KMS-11 (cell line): ENCODE data around the gene OVAAL.

Source experiments
- H2AFZ ChIP-seq: fragments of 200-600 bp; sonication (generic); 2 replicates; pipeline ENCODE4 v1.6.1; 2016; ENCODE audit warnings: antibody characterized with exemption, mixed run types, low read depth
- H3K27ac ChIP-seq: fragments of 200-600 bp; sonication (generic); 2 replicates; pipeline ENCODE4 v1.6.1; 2016; ENCODE audit warnings: mild to moderate bottlenecking, mixed run types
- H3K27me3 ChIP-seq: fragments of 200-600 bp; sonication (generic); 2 replicates; pipeline ENCODE4 v1.6.1; 2017; ENCODE audit warnings: mild to moderate bottlenecking, low read depth, mixed run types, moderate library complexity; ENCODE audit not compliant: insufficient read depth
- H3K36me3 ChIP-seq: fragments of 200-600 bp; sonication (generic); 2 replicates; pipeline ENCODE4 v1.6.1; 2017; ENCODE audit warnings: mild to moderate bottlenecking, mixed run types; ENCODE audit not compliant: insufficient read depth
- H3K4me1 ChIP-seq: fragments of 200-600 bp; sonication (generic); 2 replicates; pipeline ENCODE4 v1.6.1; 2016; ENCODE audit warnings: mild to moderate bottlenecking, low read depth, mixed run types; ENCODE audit not compliant: poor library complexity, severe bottlenecking
- H3K4me2 ChIP-seq: fragments of 200-600 bp; sonication (generic); 2 replicates; pipeline ENCODE4 v1.7.0; 2016; ENCODE audit warnings: mild to moderate bottlenecking, mixed run types
- H3K4me3 ChIP-seq: fragments of 200-600 bp; sonication (generic); IDR thresholded peaks from 2 replicates; pipeline ENCODE4 v1.6.1; 2017; ENCODE audit warnings: low read depth, low read length, mixed read lengths; ENCODE audit not compliant: insufficient read depth
- H3K79me2 ChIP-seq: fragments of 200-600 bp; sonication (generic); 2 replicates; pipeline ENCODE4 v1.6.1; 2016; ENCODE audit warnings: low read depth, mixed run types; ENCODE audit not compliant: insufficient read depth
- H3K9ac ChIP-seq: fragments of 200-600 bp; sonication (generic); 2 replicates; pipeline ENCODE4 v1.6.1; 2016; ENCODE audit warnings: mild to moderate bottlenecking, mixed run types
- H4K20me1 ChIP-seq: fragments of 200-600 bp; sonication (generic); 2 replicates; pipeline ENCODE4 v1.6.1; 2016; ENCODE audit warnings: mild to moderate bottlenecking, mixed run types; ENCODE audit not compliant: insufficient read depth
- TF ChIP-seq, protein P1 (sequence below): fragments of 200-600 bp; sonication (generic); conservative IDR thresholded peaks from 2 replicates; pipeline ENCODE4 v1.6.1; 2017; ENCODE audit warnings: low read depth, mild to moderate bottlenecking, antibody characterized with exemption, low read length, moderate library complexity, mixed read lengths

The OVAAL gene

DNA sequence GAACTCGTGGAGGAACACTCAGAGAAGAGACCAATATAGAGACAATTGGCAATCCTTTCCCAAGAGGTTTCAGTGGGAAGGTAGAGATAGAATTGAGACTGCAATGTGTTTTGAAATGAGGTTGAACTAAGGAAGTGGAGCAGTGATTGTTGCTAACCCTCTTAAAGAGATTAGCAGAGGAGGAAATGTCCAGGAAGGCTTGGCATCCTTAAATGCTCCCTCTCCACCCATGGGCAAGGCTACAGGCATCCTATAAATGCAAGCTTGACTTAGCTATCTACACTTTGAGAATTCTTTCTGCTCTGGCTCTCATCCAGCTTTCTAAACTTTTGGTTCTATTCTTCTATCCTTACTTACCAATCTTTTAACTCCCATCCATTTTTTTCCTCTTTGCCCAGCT lies 42.7 kb downstream of the OVAAL start:
- Histone ChIP-seq H3K36me3 (no peaks in the 10 kb centered on the region), H4K20me1 (no peaks in the 10 kb centered on the region)

DNA sequence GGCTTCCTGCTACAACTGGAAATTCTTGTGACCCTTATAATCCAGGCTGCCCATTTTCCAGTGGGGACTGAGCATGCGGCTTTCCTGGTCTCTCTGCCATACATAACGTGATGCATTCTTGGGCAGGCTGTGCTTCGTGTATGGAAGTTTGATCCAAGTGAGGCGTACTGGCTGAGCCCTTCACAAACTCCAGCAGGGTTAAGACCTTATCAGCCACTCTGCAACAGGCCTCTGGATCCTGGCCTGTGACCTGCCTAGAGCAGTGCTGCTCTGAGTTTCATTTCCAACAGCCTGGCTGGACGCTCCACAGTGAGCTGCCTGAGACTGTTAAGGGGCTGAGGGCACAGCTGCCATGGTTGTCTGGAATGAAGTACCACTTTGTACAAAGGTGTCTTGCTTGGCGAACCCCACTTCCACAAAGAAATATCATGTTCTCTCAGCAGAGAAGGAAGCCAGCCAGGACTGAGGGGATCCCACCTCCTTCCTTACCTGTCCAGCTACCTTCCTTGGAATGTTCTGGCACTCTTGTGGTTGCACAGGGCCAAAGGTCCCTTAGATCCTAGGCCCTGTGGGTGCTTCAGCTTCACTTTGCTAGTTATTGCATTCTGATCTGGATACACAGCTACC lies 44.6 kb downstream of the OVAAL start:
- no peaks in the 10 kb centered on the region for H3K79me2 ChIP-seq
- no peak overlapping the region for H3K4me3 ChIP-seq
- H3K4me2 ChIP-seq = no peak overlapping the region
- H3K9ac ChIP-seq = no peak overlapping the region
- no peaks in the 10 kb centered on the region for H3K27me3 ChIP-seq
- H3K27ac ChIP-seq = no peak overlapping the region
- no peaks in the 10 kb centered on the region for H3K36me3 ChIP-seq
- TF ChIP-seq, protein P1, sequence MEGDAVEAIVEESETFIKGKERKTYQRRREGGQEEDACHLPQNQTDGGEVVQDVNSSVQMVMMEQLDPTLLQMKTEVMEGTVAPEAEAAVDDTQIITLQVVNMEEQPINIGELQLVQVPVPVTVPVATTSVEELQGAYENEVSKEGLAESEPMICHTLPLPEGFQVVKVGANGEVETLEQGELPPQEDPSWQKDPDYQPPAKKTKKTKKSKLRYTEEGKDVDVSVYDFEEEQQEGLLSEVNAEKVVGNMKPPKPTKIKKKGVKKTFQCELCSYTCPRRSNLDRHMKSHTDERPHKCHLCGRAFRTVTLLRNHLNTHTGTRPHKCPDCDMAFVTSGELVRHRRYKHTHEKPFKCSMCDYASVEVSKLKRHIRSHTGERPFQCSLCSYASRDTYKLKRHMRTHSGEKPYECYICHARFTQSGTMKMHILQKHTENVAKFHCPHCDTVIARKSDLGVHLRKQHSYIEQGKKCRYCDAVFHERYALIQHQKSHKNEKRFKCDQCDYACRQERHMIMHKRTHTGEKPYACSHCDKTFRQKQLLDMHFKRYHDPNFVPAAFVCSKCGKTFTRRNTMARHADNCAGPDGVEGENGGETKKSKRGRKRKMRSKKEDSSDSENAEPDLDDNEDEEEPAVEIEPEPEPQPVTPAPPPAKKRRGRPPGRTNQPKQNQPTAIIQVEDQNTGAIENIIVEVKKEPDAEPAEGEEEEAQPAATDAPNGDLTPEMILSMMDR = no peak
- H4K20me1 ChIP-seq = no peaks in the 10 kb centered on the region
- no peaks in the 10 kb centered on the region for H3K4me1 ChIP-seq
- H2AFZ ChIP-seq = no peak overlapping the region

More for the DNA sequence above, 42.7 kb downstream of the OVAAL start:
- Histone ChIP-seq H3K27me3 (no peaks in the 10 kb centered on the region), H3K27ac (no peak overlapping the region), H3K4me1 (no peaks in the 10 kb centered on the region), H3K4me3 (no peak overlapping the region), H3K4me2 (no peak overlapping the region), H3K9ac (no peak overlapping the region), H3K79me2 (no peaks in the 10 kb centered on the region), H2AFZ (no peak overlapping the region)
- TF ChIP-seq, protein P1 = no peak

DNA sequence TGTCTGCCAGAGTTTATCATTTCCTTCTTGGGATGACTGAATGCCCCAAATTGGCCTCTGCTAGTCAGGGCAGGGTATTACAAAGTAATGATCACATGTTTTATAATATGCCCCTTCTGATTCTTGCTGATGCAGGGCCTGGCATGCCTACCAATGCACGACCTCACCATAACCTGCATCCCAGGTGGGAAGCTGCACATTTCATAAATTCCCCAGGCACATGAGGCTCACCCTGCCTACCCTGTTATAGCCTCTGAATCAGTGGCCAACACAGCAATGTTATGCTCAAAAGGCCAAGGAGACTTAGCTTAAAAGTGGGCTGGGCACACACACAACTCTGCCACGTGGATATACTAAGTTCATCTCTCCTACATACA lies 45.1 kb downstream of the OVAAL start:
- TF ChIP-seq, protein P1 = no peak
- H3K4me1 ChIP-seq = no peaks in the 10 kb centered on the region
- no peaks in the 10 kb centered on the region for H4K20me1 ChIP-seq
- no peak overlapping the region for H3K4me2 ChIP-seq
- no peaks in the 10 kb centered on the region for H3K36me3 ChIP-seq
- no peaks in the 10 kb centered on the region for H3K27me3 ChIP-seq
- no peak overlapping the region for H3K4me3 ChIP-seq
- no peak overlapping the region for H2AFZ ChIP-seq
- no peak overlapping the region for H3K27ac ChIP-seq
- no peaks in the 10 kb centered on the region for H3K79me2 ChIP-seq
- H3K9ac ChIP-seq = no peak overlapping the region

DNA sequence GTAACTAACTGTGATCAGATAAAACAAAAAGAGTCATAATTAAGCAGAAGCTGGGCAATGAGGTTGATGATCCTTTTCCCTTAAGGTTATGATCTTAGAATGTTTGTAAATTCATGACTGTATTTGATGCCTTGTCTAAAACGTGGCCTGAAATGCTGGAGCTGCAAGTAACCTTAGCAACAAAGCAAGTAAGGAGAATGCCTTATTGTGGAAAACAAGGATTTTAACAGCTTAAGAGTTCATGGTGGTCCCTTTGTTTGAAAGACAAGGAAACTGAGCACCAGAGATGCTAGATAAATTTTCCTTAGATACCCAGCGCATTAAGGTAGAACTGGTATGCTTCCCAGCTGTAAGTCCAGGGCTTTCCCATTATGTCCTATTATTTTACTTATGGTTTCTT lies 47.4 kb downstream of the OVAAL start:
- Histone ChIP-seq H3K4me1 (no peaks in the 10 kb centered on the region), H2AFZ (no peak overlapping the region)
- TF ChIP-seq, protein P1 = no peak

More for the DNA sequence above, 47.4 kb downstream of the OVAAL start:
- no peak overlapping the region for H3K4me3 ChIP-seq
- H3K9ac ChIP-seq = no peak overlapping the region
- no peak overlapping the region for H3K27ac ChIP-seq
- no peaks in the 10 kb centered on the region for H3K27me3 ChIP-seq
- no peak overlapping the region for H3K4me2 ChIP-seq
- no peaks in the 10 kb centered on the region for H3K79me2 ChIP-seq
- no peaks in the 10 kb centered on the region for H3K36me3 ChIP-seq
- H4K20me1 ChIP-seq = no peaks in the 10 kb centered on the region
